GM21825 (cell line): Measurements from ENCODE around the gene ST3GAL2.
A peak's percentile ranks its signal among the peaks of the same experiment; 100 is the strongest.

Experiments
- ATAC-seq: cut with Tn5 transposase; IDR thresholded peaks from one replicate; pipeline ENCODE4 v1.9.1; 2021; ENCODE audit warnings: mild to moderate bottlenecking, moderate library complexity; ENCODE audit not compliant: unreplicated experiment

The ST3GAL2 gene

DNA sequence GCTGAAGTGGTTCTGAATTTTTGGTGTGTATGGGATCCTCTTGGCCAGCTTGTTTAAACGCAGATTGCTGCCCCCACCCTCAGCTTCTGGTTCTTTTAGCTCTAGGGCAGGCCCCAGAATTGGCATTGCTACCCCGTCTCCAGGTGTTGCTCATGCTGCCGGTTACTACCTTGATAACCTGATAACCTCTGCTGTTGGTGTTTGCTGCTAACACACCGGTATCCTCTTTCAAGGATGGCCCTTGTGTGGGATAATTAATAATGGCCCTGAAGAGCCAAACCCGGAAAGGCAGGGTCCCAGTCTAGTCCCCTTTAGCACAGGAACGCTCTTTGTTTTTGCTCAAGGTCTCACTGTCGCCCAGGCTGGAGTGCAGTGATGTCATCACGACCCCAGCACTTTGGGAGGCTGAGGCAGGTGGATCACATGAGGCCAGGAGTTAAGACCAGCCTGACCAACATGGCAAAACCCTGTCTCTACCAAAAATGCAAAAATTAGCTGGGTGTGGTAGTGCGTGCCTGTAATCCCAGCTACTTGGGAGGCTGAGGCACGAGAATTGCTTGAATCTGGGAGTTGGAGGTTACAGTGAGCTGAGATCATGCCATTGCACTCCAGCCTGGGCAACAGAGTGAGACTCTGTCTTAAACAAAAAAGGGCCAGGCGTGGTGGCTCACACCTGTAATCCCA lies 1.3 kb upstream of the ST3GAL2 start:
- ATAC-seq: no peak

DNA sequence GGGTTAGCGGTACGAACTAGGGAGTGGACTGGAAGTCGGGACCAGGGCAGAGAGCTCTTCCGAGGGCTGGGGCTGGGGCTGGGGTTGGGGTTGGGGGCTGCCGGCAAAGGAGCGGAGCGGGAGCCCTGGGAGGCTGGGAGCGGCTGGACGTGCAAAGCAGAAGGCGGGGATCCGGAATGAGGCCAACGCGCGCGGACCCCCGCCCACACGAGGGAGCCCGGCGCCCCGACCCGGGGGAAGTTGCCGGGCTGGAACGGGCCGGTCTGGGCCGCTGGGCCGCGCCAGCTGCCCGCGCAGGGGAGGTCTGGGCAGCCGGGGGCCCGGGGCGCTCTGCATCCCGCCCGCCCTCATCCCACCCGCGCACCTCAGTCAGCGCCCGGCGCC lies 323 bp downstream of the ST3GAL2 start:
- no peak for ATAC-seq

DNA sequence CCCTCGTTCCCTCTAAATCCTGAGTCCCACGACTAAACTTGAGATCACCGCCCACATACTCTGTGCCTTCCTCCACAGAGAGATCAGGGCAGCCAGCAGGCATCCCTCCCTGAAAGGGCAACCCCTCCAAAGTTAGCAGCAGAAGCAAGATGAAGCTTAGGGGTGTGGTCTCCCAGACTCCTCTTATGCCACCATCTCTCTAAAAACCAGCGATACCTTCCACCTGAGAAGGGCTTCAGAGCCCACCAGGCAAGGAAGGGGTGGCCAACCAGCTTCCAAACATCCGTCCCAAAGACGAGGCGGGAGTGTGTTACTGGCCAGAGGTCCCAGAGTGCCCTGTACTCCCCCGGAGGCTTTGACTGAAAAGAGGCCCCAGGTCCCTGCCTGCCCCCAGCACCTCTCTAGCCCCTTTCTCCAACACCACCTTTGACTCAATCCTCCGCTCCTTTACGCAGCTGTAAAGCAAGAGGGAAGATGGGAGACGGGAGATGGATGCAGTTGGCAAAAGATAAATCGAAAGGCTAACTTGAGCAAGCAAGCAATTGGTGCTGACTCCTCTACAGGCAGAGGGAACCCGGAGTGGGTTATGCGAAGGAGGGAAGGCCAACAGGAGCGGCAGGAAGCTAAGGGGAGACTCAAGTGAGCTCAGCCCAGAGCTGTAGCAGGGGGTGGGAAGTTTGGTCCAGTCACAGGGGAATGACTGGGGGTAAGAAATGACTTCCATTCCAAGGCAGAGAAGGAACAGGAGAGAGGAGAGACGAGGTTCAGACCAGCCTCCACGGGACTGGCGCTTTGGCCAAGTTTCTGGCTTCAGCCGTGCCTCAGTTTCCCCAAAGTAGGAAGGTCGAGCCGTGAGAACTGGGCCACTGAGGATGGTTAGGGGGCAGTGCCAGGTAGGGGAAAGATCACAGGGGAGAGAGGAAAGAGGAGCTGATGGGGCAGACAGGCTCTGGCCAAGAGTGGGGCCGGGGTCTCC lies 1.0 kb downstream of the ST3GAL2 start:
- ATAC-seq: no peak

DNA sequence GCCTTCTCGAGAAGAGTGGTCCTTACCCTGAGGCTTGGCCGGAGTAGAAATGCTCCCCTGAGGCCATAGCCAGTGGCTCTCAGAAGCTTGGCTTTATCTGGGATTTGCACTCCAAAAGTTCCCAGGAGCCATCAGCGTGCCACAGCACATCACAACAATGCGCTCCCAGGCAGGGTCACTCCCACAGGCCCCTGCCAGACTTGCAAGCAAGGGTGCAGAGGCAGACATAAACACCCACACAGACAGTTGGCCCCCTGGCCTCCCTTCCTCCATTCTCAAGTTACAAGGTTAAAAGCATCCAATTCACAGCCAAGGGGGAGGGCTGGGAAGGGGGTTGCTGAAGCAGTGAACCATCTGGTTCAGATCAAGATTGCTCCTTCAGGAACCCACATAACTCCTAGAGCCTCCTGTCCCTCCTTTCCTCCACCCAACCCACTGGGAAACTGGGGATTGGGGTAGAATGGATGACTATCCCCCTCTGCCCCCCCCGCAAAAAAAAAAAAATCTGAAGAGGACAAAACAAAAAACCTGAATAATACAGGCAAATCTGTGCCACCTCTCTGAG lies 1.8 kb downstream of the ST3GAL2 start:
- ATAC-seq: no peak

DNA sequence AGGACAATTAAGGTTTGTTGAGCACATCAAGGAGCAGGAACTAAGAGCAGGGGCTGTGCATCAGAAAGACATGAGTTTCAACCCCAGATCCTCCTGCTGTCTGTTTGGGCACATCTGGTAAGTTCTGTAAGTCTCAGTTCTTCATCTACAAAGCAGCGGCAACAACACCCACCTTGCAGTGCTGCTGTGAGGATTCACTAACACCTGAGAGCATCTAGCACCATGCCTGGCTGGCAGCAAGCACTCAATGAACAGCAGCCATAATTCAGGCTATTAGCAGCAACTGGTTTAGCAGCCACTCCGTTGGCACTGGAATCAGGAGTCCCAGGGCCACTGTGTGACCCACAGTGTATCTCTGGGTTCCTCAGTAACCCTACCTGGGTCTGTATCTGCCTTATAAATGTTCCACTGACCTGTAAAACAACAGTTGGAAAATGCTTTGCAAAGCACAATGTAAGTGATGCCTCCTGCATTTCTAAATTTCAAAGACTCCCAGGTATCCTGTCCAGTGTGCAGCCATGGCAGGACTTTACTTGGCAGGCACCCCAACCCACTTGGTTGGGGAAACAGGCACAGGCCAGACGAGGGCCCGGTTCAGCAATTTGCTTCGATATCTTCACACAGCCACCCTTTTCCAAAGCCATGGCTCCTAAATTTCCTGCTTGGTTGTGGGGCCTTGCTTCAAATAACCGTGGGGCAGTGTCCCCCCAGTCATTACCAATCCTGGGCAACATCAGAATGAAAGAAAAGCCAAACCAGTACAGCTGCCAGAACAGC lies 4.2 kb downstream of the ST3GAL2 start:
- ATAC-seq: no peak

DNA sequence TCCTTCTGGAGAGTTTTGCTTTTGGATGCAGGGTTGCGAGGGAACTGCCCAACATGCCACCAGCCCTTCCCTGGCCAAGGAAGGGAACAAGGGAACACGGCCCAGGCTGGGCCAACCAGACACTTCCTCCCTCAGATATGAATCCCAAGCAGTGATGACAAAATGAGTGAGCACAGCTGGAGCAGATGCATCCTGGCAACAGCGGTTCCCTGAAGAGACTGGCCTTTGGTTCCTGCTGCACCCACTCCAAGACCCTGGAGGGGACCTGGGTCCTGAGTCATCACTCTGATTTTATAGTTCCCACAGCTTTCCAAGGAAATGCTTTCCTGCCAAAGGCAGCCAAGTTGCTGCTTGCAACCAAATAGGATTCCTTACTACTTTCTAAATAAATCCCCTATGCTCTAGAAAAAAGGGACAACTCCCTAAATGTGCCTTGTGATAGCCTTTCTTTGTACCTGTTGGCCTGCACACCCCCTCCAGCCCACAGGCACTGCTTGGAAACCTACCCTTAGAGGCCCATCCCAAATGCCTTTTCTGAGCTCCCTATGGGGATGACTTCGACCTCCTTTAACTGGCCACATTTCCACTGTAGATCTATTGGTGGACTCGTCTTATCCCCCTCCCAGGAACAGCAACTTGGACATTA lies 5.3 kb downstream of the ST3GAL2 start:
- no peak for ATAC-seq

DNA sequence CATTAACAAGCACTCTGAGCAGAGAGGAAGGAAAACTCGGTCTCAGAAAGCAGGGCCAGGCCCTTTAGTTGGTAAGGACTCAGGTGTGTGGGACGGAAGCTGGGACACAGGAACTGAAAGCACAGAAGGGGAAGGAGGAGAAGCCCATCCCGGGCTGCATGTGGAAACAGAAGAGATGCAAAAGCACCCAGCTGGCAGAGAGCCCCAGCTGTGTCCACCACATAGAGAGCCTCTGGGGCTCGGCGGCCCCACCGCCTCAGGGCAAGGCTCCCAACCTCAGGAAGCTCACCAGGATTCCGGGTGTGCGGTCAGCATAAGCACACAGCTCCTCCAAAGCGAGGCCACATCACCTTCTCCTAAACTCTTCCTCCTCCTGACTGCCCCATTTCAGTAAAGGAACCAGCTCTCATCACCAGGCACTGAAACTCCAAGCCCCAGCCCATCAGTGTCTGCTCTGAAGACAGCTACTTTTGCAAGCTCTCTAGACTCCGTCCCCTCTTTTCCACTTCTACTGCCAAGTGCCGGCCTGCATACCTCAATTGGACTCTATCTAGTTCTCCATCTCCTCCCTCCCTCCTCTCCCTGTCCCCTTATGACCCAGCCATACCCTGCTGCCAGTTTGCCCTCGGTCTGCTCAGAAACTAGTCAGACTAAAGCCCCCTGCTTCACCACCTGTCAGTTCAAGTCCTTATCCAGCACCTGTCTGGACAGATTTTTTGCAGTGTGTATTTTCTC lies 6.0 kb downstream of the ST3GAL2 start:
- ATAC-seq: peak; percentile 17

DNA sequence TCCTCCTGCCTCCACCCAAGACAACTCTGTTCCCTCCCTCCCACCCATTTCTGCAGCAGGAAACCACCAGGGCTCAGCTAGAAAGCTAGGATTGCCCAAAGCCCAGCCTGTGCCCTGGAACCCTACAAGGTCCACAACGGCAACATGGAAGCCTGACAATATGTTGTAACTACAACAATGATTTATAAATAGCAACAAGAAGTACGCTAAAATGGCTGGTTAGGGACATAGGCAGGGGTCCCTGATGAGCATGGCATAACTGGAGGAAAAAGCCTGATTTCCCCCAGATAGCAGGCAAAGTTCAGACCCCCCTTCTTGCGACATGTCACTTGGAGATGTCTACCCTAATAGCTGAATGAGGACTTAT lies 6.6 kb downstream of the ST3GAL2 start:
- ATAC-seq: no peak

DNA sequence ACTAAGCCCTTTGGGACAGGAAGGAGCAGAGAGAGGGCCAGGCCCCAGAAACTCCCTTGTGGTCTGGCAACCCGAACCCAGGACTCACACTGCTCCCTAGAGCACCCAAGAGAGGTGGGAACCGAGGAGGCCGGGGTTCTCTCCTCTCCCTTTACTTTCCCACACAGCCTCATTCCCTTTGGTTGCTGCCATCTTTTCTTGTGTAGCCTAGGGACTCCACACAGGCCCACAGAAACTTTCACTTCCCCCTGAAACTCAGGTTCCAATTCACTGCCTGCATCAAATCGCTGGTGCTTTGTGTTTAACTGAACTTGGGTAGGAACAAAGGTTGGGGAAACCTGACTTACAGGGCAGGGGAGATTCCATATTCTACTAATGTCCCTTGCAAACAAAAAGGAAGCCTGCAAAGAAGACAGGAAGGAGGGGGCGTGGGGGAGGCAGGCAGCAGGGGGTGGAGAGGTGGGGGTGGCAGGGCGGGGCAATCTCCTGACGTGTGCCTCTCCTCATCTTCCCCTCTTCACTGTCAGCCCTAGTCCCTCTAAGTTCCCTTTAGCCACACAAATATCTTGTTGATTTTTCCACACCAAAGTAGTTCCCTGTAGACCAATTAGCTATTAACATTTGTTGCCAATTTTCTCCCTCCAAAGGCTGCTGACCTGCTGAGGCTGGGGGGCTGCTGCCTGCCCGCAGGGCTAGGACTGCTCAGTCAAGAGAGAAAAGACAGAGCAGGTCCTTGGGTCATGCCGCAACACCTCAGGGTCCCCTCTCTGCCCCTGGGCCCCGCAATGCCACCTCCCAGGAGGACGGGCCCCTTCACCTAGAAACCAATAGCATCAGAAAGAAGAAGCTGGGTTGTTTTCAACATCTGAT lies 8.0 kb downstream of the ST3GAL2 start:
- peak; percentile 44 for ATAC-seq

DNA sequence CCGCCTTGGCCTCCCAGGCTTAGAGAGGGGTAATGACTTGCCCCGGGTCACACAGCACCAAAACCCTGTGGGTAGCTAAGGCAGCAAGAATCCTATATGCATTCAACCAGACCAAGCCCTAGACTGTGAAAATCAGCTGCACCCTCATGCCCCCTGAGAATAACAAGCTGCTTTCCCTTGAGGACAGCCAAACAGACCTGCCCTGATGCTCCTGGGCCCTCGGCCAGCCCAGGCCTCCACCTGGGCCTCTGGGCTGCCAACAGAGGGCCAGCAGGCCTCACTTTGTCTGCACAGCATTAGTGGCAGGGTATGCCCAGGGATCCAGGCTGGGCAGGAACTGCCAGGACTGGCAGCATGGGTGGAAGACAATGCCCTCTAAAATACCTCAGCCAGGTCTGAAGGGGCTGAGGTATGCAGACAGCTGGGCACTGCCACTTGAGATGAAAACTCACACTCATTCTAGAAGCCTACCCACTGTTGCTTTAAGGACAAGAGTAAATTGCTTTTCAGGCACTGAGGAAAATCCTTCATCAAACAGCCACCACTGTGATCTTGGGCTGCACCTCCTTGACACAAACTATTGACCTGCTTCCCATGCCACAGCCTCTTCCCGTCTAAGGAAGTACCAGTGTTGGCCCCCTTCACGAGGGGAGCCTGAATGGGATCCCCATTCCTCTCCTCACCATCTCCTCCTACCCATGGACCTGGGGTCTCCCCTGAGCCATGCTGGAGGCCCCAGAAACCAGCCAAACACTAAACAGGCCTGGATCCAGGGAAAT lies 8.8 kb downstream of the ST3GAL2 start:
- no peak for ATAC-seq

DNA sequence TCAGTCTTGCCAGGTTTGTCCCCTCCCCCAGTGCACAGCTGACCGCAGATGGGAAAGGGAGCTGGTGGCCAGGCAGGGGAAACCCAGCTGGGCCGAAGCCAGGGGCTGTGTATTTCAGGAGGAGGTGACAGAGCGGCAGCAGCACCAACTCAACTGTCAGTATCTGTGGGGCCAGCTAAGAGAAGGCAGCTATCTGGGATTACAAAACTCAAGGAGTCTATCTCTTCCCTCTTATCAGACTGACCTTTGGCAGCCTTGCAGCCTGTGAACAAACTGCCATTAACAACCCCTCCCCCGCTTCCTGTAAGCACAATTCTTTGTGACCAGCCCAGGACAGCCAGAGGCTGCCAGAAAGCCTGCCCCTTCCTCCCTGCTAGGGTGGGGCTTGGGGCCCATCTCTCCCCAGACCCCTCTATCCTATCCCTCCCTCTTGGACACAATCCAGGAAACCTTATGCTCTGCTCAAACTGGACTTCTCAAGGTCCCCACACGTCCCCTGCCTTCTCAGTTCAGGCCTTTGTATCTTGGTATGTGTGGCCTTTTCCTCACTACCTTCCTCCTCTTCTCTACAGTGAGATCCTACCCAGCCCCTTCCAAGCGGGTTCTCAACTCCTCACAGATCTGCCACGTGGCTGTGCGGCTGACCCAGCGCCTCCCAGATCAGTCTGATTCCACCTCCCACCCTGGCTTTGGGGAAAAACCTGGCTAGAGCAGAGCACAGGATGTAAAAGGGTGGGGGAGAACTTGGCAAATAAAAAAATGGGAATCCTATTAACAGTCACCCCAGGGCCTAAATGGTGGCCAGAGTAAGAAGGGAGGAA lies 10.5 kb downstream of the ST3GAL2 start:
- ATAC-seq: peak; percentile 17

DNA sequence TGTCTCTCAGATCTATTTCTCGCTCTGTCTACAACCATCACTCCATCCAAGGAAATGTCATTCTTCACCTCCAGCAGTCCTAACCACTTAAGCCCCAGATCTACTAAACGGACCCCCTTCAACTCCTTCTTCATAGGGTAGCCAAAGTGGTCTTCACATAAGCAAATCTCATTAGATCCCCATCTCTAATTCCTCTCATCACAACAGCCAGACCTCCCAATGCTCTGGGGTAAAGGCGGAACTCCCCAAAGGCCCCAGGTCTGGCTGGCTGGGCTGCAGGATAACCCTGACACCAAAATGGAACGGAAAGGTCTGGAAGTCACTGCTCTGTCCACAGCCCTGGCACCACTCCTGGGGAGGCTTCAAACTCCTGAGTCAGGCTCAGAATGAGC lies 11.1 kb downstream of the ST3GAL2 start:
- no peak for ATAC-seq

DNA sequence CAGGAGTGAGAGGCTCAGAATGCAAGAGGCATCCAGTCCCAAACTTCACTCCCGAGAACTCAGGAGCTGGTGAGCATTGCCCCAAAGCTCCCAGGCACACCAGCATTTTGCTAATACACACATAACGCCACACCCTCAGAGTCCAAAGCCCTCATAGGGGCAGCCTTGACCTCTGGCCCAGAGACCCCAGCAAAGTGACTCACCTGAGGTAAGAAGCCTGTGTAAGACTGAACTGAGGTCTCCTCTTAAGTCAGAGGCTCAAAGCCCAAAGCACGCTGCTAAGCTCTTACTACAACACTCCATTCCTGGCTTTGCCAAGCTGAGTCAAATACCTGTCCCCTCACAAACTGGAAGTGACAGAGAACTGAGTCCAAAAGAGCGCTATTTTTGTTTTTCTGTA lies 16.4 kb downstream of the ST3GAL2 start:
- no peak for ATAC-seq

DNA sequence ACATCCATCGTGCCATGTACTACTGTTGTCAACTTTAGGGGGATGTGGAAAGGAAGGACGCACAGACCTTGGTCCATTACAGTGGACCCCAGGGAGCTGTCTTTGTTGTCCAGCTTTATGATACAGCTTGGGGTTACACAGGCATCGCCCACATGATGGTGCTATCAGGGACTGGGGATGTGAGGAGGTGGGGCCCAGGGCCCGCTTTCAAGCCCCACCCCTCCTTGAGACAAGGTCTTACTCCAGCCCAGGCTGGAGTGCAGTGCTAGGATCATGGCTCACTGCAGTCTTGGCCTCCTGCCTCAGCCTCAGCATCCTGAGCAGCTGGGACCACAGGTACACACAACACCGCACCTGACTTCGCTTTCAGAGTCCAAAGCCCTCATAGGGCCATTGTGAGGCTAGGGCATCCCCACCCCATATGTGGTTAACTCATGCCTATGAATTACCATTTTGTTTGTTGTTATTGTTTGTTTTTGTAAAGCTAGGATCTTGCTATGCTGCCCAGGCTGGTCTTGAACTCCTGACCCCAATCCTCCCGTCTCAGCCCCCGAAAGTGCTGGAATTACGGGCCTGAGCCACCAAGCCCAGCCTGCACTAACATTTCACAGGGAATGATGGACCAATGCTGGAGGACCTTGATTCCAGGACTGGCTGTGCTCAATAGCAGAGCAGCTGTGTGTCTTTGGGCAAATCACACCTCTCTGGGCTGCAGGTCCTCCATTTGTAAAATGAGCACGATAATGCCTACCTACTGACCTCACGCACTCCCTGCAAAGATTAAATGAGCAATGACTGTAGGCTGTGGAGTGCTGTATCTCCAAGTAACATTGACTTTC lies 17.2 kb downstream of the ST3GAL2 start:
- ATAC-seq: no peak

DNA sequence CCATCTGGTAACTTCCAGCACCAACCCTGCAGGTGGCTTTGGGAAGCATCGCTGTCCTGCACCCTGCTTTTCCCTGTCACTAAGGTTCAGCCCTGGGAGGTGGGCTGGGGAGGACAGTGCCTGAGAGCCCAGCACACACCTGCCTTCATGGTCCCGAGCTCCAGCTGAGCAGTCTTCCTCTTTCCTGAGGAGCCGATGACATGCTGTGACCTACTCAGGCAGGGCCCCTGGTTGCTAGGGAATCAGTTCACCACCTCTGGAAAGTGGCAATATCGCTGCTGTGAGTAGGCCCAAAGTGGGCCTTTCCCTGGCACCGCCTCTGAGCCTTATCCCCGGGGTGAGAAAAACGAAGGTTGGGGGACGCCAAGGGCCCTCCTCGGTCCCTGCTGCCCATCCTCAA lies 17.9 kb downstream of the ST3GAL2 start:
- no peak for ATAC-seq
